ENCODE results near the gene DOCK11. TPM values are rescaled to one million over a fixed set of nuclear protein-coding genes. Genes with fewer than 3 reads are reported as not detected.
A peak's percentile ranks its signal among the peaks of the same experiment; 100 is the strongest.

The DOCK11 gene
- polyA plus RNA-seq, 1 experiment: 26.4 TPM

- Histone ChIP-seq H3K4me3 (ENCODE audit: low read depth, low read length) (no peak overlapping the region), H3K27me3 (ENCODE audit: control insufficient read depth, insufficient read depth, low read length) (no peaks in the 10 kb centered on the region), H3K9me3 (ENCODE audit: control insufficient read depth, insufficient read depth, low read length) (no peaks in the 10 kb centered on the region), H3K27ac (ENCODE audit: low read depth, low read length) (no peak overlapping the region)
- ChIA-PET CTCF (no interaction called here), POLR2A (no interaction called here)
- TF ChIP-seq CTCF (IDR thresholded peaks at IDR 0.05; ENCODE audit: low read depth, low read length): no peak
- no peak for DNase-seq (ENCODE audit: low read depth, low spot score)
Observed at GRCh38 chrX:118720058-118720707, 224.6 kb downstream of the DOCK11 start.

GRCh38 chrX:118723376-118723775, 227.8 kb downstream of the DOCK11 start:
- POLR2A ChIA-PET: no interaction called here
- Histone ChIP-seq H3K27me3 (ENCODE audit: control insufficient read depth, insufficient read depth, low read length) (no peaks in the 10 kb centered on the region), H3K4me3 (ENCODE audit: low read depth, low read length) (no peak overlapping the region), H3K27ac (ENCODE audit: low read depth, low read length) (no peak overlapping the region), H3K9me3 (ENCODE audit: control insufficient read depth, insufficient read depth, low read length) (no peaks in the 10 kb centered on the region)
- no peak for TF ChIP-seq CTCF (IDR thresholded peaks at IDR 0.05; ENCODE audit: low read depth, low read length)
- CTCF ChIA-PET: no interaction called here
- DNase-seq (ENCODE audit: low read depth, low spot score): no peak

GRCh38 chrX:118724365-118724764, 228.8 kb downstream of the DOCK11 start:
- DNase-seq (ENCODE audit: low read depth, low spot score): no peak
- H3K27me3 ChIP-seq (ENCODE audit: control insufficient read depth, insufficient read depth, low read length): no peaks in the 10 kb centered on the region
- POLR2A ChIA-PET: no interaction called here
- CTCF ChIA-PET: interaction anchor here (1.0 kb wide), 1 partner anchor 80 kb away, joined by 4 read pairs; no protein-coding TSS in a partner anchor
- no peak for TF ChIP-seq CTCF (IDR thresholded peaks at IDR 0.05; ENCODE audit: low read depth, low read length)
- H3K9me3 ChIP-seq (ENCODE audit: control insufficient read depth, insufficient read depth, low read length): no peaks in the 10 kb centered on the region
- H3K27ac ChIP-seq (ENCODE audit: low read depth, low read length): no peak overlapping the region
- no peak overlapping the region for H3K4me3 ChIP-seq (ENCODE audit: low read depth, low read length)

GRCh38 chrX:118724775-118725174, 229.2 kb downstream of the DOCK11 start:
- peak overlapping the region; percentile 47 for H3K27ac ChIP-seq (ENCODE audit: low read depth, low read length)
- no peak overlapping the region for H3K4me3 ChIP-seq (ENCODE audit: low read depth, low read length)
- DNase-seq (ENCODE audit: low read depth, low spot score): no peak
- no peaks in the 10 kb centered on the region for H3K27me3 ChIP-seq (ENCODE audit: control insufficient read depth, insufficient read depth, low read length)
- H3K9me3 ChIP-seq (ENCODE audit: control insufficient read depth, insufficient read depth, low read length): no peaks in the 10 kb centered on the region
- ChIA-PET POLR2A (no interaction called here), CTCF (interaction anchor here (1.0 kb wide), 1 partner anchor 80 kb away, joined by 4 read pairs; no protein-coding TSS in a partner anchor)
- no peak for TF ChIP-seq CTCF (IDR thresholded peaks at IDR 0.05; ENCODE audit: low read depth, low read length)

GRCh38 chrX:118726396-118726795, 230.8 kb downstream of the DOCK11 start:
- DNase-seq (ENCODE audit: low read depth, low spot score): no peak
- H3K27me3 ChIP-seq (ENCODE audit: control insufficient read depth, insufficient read depth, low read length): no peaks in the 10 kb centered on the region
- no peak overlapping the region for H3K27ac ChIP-seq (ENCODE audit: low read depth, low read length)
- H3K4me3 ChIP-seq (ENCODE audit: low read depth, low read length): no peak overlapping the region
- TF ChIP-seq CTCF (IDR thresholded peaks at IDR 0.05; ENCODE audit: low read depth, low read length): no peak
- POLR2A ChIA-PET: no interaction called here
- no peaks in the 10 kb centered on the region for H3K9me3 ChIP-seq (ENCODE audit: control insufficient read depth, insufficient read depth, low read length)
- CTCF ChIA-PET: interaction anchor here (0.6 kb wide), 1 partner anchor 125 kb away, joined by 3 read pairs; no protein-coding TSS in a partner anchor

Measured in AG04450 (cell line).